Psoas muscle (tissue), 8 donors: ENCODE data around the gene SMYD3. TPM values are rescaled to one million over a fixed set of nuclear protein-coding genes. Genes with fewer than 3 reads are reported as not detected.

Experiments used
- ATAC-seq, 4 donors: fragments of 200-7000 bp; cut with Tn5 transposase; one replicate each; pipeline ENCODE4 v1.9.1; 2020; ENCODE audit warnings: moderate library complexity in 3 of 4, mild to moderate bottlenecking in 2 of 4
- DNase-seq, 2 donors: peaks; one replicate each; pipeline ENCODE4 v3.0.0-alpha.2; 2020
- H3K27ac ChIP-seq: fragments of 200-600 bp; one replicate; pipeline ENCODE4 v1.8.0; 2022
- H3K27me3 ChIP-seq, 3 donors: fragments of 200-600 bp in 1 of 3; one replicate each; pipeline versions ENCODE4 v1.6.1 to v1.8.0; 2013 to 2022; ENCODE audit warnings: low read length in 2 of 3, mild to moderate bottlenecking in 2 of 3, moderate library complexity in 1 of 3; ENCODE audit not compliant: insufficient read depth in 3 of 3
- H3K36me3 ChIP-seq, 2 donors: fragments of 200-600 bp in 1 of 2; one replicate each; pipeline versions ENCODE4 v1.6.1 to v1.8.0; 2013 to 2022; ENCODE audit warnings: low read depth in 1 of 2, mild to moderate bottlenecking in 1 of 2, moderate library complexity in 1 of 2; ENCODE audit not compliant: insufficient read depth in 1 of 2
- H3K4me1 ChIP-seq: fragments of 200-600 bp; one replicate; pipeline ENCODE4 v1.8.0; 2022
- H3K4me3 ChIP-seq: fragments of 200-600 bp; one replicate; pipeline ENCODE4 v1.8.0; 2022; ENCODE audit warnings: mild to moderate bottlenecking
- H3K9me3 ChIP-seq: fragments of 200-600 bp; one replicate; pipeline ENCODE4 v1.8.0; 2022
- CTCF ChIP-seq: fragments of 200-600 bp; IDR thresholded peaks from one replicate; pipeline ENCODE4 v1.8.0; 2022; ENCODE audit warnings: antibody characterized with exemption
- WGBS, 3 donors: extraction: QIAGEN DNeasy Blood & Tissue Kit; methylation state at CpG; one replicate each; pipeline versions ENCODE4 v1.1.6 to v1.1.7; 2013; 5-methylcytosine and 5-hydroxymethylcytosine counted together
- intact Hi-C, 2 donors: fragments of 100-400 bp; cut with DNase I; formaldehyde crosslinking; loops; one replicate each; pipeline versions ENCODE4 v1.11.0 to v1.14.2; 2022
- polyA plus RNA-seq, 3 donors: library from polyadenylated mRNA; stranded (reverse); fragments of 200-250 nt; gene quantifications; one replicate each; pipeline ENCODE4 v1.2.3, GENCODE V29; 2013
- total RNA-seq, 4 donors: library from RNA; stranded (reverse); fragmentation: NEBNext Ultra II Directional in 2 of 4; extraction: Animal tissue kit (Norgen Biotek cat#: 25700) in 2 of 4; gene quantifications; one replicate each; pipeline versions ENCODE4 v1.2.1 to v1.2.4, GENCODE V29; 2021 to 2023
- donor health status: healthy with polysubstance abuse.
- donor health status: DM: no; HTN: no; CAD: no; lungs with moderate emphysema.
- donor health status: Bipolar disorder and iron deficiency.
- donor health status: healthy.
- donor health status: DM: yes; HTN: yes; CAD: no.
- donor health status: DM: no; HTN: no; CAD: no.
- donor health status: DM: no; HTN: no; CAD: no.
- donor health status: DM: yes; HTN: yes; CAD: no.

SMYD3 gene
- total and polyA plus RNA-seq, 7 donors: 2.9 to 6.4 (median 4.9) TPM

GRCh38 chr1:246291127-246291526 lies 216.0 kb downstream of the SMYD3 start:
- Histone ChIP-seq H3K36me3 (no peaks in the 10 kb centered on the region), H3K4me3 (no peak overlapping the region), H3K27me3 (no peaks in the 10 kb centered on the region), H3K9me3 (no peaks in the 10 kb centered on the region), H3K27ac (no peak overlapping the region), H3K4me1 (no peaks in the 10 kb centered on the region)
- intact Hi-C loops: no loop called here
- DNase-seq (no peak), ATAC-seq (no peak)
- 66 to 74% (median 73%) methylated on average over 4 of the region's 4 CpGs for WGBS, 3 donors
- no peak for TF ChIP-seq CTCF

GRCh38 chr1:246283771-246284410 lies 223.2 kb downstream of the SMYD3 start:
- ATAC-seq: no peak
- TF ChIP-seq CTCF: no peak
- no peak overlapping the region for H3K27ac ChIP-seq
- H3K9me3 ChIP-seq: no peaks in the 10 kb centered on the region
- no peaks in the 10 kb centered on the region for H3K27me3 ChIP-seq
- no peaks in the 10 kb centered on the region for H3K4me1 ChIP-seq
- H3K4me3 ChIP-seq: no peak overlapping the region
- H3K36me3 ChIP-seq: no peaks in the 10 kb centered on the region
- WGBS, 3 donors: 55 to 64% (median 63%) methylated on average over 7 of the region's 7 CpGs
- no peak for DNase-seq
- intact Hi-C loops: no loop called here

- DNase-seq: no peak
- no peaks in the 10 kb centered on the region for H3K27me3 ChIP-seq
- intact Hi-C loops: no loop called here
- no peaks in the 10 kb centered on the region for H3K4me1 ChIP-seq
- 67 to 92% (median 80%) methylated on average over 1 of the region's 1 CpG for WGBS, 3 donors
- no peaks in the 10 kb centered on the region for H3K36me3 ChIP-seq
- H3K4me3 ChIP-seq: no peak overlapping the region
- no peak for ATAC-seq
- H3K9me3 ChIP-seq: no peaks in the 10 kb centered on the region
- no peak for TF ChIP-seq CTCF
- no peak overlapping the region for H3K27ac ChIP-seq
Observed at GRCh38 chr1:246281639-246282038, 225.4 kb downstream of the SMYD3 start.

- Histone ChIP-seq H3K27ac (no peak overlapping the region), H3K27me3 (no peaks in the 10 kb centered on the region), H3K9me3 (no peaks in the 10 kb centered on the region), H3K4me3 (no peak overlapping the region), H3K36me3 (no peaks in the 10 kb centered on the region), H3K4me1 (no peaks in the 10 kb centered on the region)
- intact Hi-C loops: no loop called here
- no peak for TF ChIP-seq CTCF
- DNase-seq (no peak), ATAC-seq (no peak)
- WGBS, 3 donors: 83 to 89% (median 84%) methylated on average over 4 of the region's 4 CpGs
Observed at GRCh38 chr1:246281195-246281594, 225.9 kb downstream of the SMYD3 start.

GRCh38 chr1:246280551-246280950 lies 226.5 kb downstream of the SMYD3 start:
- DNase-seq: no peak

More at GRCh38 chr1:246280551-246280950, 226.5 kb downstream of the SMYD3 start:
- no peak for TF ChIP-seq CTCF
- no peaks in the 10 kb centered on the region for H3K27me3 ChIP-seq
- 89 to 90% (median 90%) methylated on average over 3 of the region's 3 CpGs for WGBS, 3 donors
- no peak for ATAC-seq
- H3K27ac ChIP-seq: no peak overlapping the region
- no peaks in the 10 kb centered on the region for H3K36me3 ChIP-seq
- intact Hi-C loops: no loop called here
- H3K4me1 ChIP-seq: no peaks in the 10 kb centered on the region
- no peak overlapping the region for H3K4me3 ChIP-seq
- H3K9me3 ChIP-seq: no peaks in the 10 kb centered on the region
